Neural cell (in vitro differentiated cells): Measurements from ENCODE around the gene LMCD1. TPM values are rescaled to one million over a fixed set of nuclear protein-coding genes. Genes with fewer than 3 reads are reported as not detected.

Experiments
- H2AFZ ChIP-seq: fragments of 200-600, 300-800 bp; sonication (generic), shearing (Covaris generic); 2 replicates; pipeline ENCODE4 v1.6.0; 2014; ENCODE audit warnings: low read depth, mild to moderate bottlenecking, antibody characterized with exemption, low read length, moderate library complexity
- H3F3A ChIP-seq: fragments of 200-600 bp; shearing (Covaris generic); 2 replicates; pipeline ENCODE4 v1.6.1; 2016; ENCODE audit warnings: mild to moderate bottlenecking, moderate library complexity, mixed read lengths, antibody characterized with exemption, low read length; ENCODE audit not compliant: insufficient read depth, poor library complexity, severe bottlenecking
- H3K27ac ChIP-seq: fragments of 200-600, 300-800 bp; sonication (generic), shearing (Covaris generic); 2 replicates; pipeline ENCODE4 v1.5.1; 2014; ENCODE audit warnings: mild to moderate bottlenecking, low read length, moderate library complexity
- H3K27me3 ChIP-seq: fragments of 300-800, 200-600 bp; sonication (generic), shearing (Covaris generic); 2 replicates; pipeline ENCODE4 v1.6.0; 2014; ENCODE audit warnings: mild to moderate bottlenecking, low read depth, low read length, moderate library complexity; ENCODE audit not compliant: insufficient read depth
- H3K36me3 ChIP-seq: fragments of 300-800, 200-600 bp; sonication (generic), shearing (Covaris generic); 2 replicates; pipeline ENCODE4 v1.5.1; 2014; ENCODE audit warnings: mild to moderate bottlenecking, antibody characterized with exemption, low read length, moderate library complexity; ENCODE audit not compliant: insufficient read depth
- H3K4me2 ChIP-seq: fragments of 300-800, 200-600 bp; sonication (generic), shearing (Covaris generic); 2 replicates; pipeline ENCODE4 v1.6.0; 2014; ENCODE audit warnings: mild to moderate bottlenecking, low read length
- H3K4me3 ChIP-seq: fragments of 300-800, 200-600 bp; sonication (generic), shearing (Covaris generic); 2 replicates; pipeline ENCODE4 v1.5.1; 2014; ENCODE audit warnings: mild to moderate bottlenecking, low read length, moderate library complexity
- H3K79me2 ChIP-seq: fragments of 200-600 bp; shearing (Covaris generic); replicated peaks from 2 replicates; pipeline ENCODE4 v1.6.0; 2014; ENCODE audit warnings: mild to moderate bottlenecking, low read length, moderate library complexity; ENCODE audit not compliant: insufficient read depth
- H3K9ac ChIP-seq: fragments of 300-800, 200-600 bp; sonication (generic), shearing (Covaris generic); 2 replicates; pipeline ENCODE4 v1.6.1; 2016; ENCODE audit warnings: mild to moderate bottlenecking, low read length, mixed read lengths
- H3K9me2 ChIP-seq: fragments of 200-600 bp; shearing (Covaris generic); 2 replicates; pipeline ENCODE4 v1.6.1; 2016; ENCODE audit warnings: mild to moderate bottlenecking, low read length, mixed read lengths; ENCODE audit not compliant: insufficient read depth
- H3K9me3 ChIP-seq: fragments of 200-600, 300-800 bp; sonication (generic), shearing (Covaris generic); 2 replicates; pipeline ENCODE4 v1.6.1; 2016; ENCODE audit warnings: mild to moderate bottlenecking, mixed run types, low read length, moderate library complexity, mixed read lengths
- H4K20me1 ChIP-seq: fragments of 200-600 bp; shearing (Covaris generic); 2 replicates; pipeline ENCODE4 v1.6.1; 2016; ENCODE audit warnings: mild to moderate bottlenecking, mixed run types; ENCODE audit not compliant: insufficient read depth
- EP300 ChIP-seq: fragments of 450-650 bp; conservative IDR thresholded peaks from 2 replicates; pipeline ENCODE4 v1.6.1; 2014; ENCODE audit warnings: antibody characterized with exemption, mild to moderate bottlenecking, moderate library complexity; ENCODE audit not compliant: poor library complexity, severe bottlenecking
- EZH2 ChIP-seq: fragments of 200-600, 300-800 bp; shearing (Covaris generic), sonication (generic); IDR thresholded peaks from 2 replicates; pipeline ENCODE4 v1.6.1; 2014; ENCODE audit warnings: antibody characterized with exemption, low read length, borderline replicate concordance, mild to moderate bottlenecking; ENCODE audit not compliant: insufficient read depth, poor library complexity, severe bottlenecking
- MXI1 ChIP-seq: fragments of 450-650 bp; conservative IDR thresholded peaks from 2 replicates; pipeline ENCODE4 v1.6.1; 2014; ENCODE audit warnings: antibody characterized with exemption, mild to moderate bottlenecking; ENCODE audit not compliant: poor library complexity, severe bottlenecking
- POLR2AphosphoS5 ChIP-seq: IDR thresholded peaks from 2 replicates; pipeline ENCODE4 v1.6.1; 2012
- RAD21 ChIP-seq: fragments of 450-650 bp; conservative IDR thresholded peaks from 2 replicates; pipeline ENCODE4 v1.6.1; 2014; ENCODE audit warnings: antibody characterized with exemption, mild to moderate bottlenecking, moderate library complexity
- SMC3 ChIP-seq: fragments of 450-650 bp; conservative IDR thresholded peaks from 2 replicates; pipeline ENCODE4 v1.6.1; 2014; ENCODE audit warnings: antibody characterized with exemption, mild to moderate bottlenecking, moderate library complexity; ENCODE audit not compliant: poor library complexity
- TAF1 ChIP-seq: IDR thresholded peaks from 2 replicates; pipeline ENCODE4 v1.6.1; 2012; ENCODE audit warnings: low read depth
- polyA plus RNA-seq: library from polyadenylated mRNA; depleted of rRNA; stranded (reverse); fragments of >200 nt; gene quantifications from 2 replicates; pipeline ENCODE4 v1.2.3, GENCODE V29; 2014
- TF ChIP-seq, protein P1 (sequence below): fragments of 450-650 bp; IDR thresholded peaks from 2 replicates; pipeline ENCODE4 v1.5.1; 2014; ENCODE audit warnings: antibody characterized with exemption, mild to moderate bottlenecking, moderate library complexity; ENCODE audit not compliant: poor library complexity, severe bottlenecking
- TF ChIP-seq, protein P2 (sequence below): IDR thresholded peaks from 2 replicates; pipeline ENCODE4 v1.6.1; 2012; ENCODE audit warnings: borderline replicate concordance

LMCD1 gene
- polyA plus RNA-seq, 1 donor from 2014 or later = 3.5 TPM

DNA sequence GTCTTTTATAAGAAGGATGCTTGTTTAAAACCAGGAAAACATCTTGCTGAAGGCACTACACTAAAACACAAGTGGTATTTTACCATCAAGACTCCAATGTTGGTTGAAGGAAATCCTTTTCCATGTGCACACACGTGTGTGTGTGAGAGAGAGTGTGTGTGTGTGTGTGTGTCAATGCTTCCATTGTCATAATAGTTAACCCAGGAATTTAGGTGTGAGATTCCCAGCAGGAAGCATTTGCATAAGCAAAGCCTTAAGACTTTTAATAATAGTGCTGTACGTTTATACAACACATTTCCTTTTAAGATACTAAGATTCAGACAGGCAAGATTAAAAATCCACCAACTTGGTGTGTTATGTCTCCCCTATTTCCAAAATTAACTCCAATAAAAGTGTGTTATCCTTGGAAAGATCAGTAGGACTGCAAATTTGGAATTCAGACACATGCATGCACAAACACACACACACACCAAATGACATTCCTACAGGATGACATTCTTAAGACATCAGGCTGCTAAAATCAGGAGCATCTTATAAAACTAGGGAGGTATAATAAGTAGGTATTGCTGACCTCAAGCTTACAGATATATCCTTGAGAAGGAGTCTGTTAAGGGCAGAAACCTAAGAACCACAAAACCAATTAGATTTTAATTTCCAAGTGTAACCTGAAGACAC, 18.3 kb downstream of the LMCD1 start:
- Histone ChIP-seq H3K4me2 (no peak overlapping the region), H3K79me2 (no peaks in the 10 kb centered on the region), H3K9ac (no peak overlapping the region), H3K27me3 (no peaks in the 10 kb centered on the region), H3K9me2 (no peaks in the 10 kb centered on the region), H4K20me1 (no peaks in the 10 kb centered on the region), H3K9me3 (no peaks in the 10 kb centered on the region), H3K4me3 (no peak overlapping the region), H3K27ac (no peak overlapping the region), H3F3A (no peaks in the 10 kb centered on the region), H3K36me3 (no peaks in the 10 kb centered on the region), H2AFZ (no peak overlapping the region)
- TF ChIP-seq POLR2AphosphoS5 (no peak), TAF1 (no peak), SMC3 (no peak), EP300 (no peak), EZH2 (no peak), RAD21 (no peak)

DNA sequence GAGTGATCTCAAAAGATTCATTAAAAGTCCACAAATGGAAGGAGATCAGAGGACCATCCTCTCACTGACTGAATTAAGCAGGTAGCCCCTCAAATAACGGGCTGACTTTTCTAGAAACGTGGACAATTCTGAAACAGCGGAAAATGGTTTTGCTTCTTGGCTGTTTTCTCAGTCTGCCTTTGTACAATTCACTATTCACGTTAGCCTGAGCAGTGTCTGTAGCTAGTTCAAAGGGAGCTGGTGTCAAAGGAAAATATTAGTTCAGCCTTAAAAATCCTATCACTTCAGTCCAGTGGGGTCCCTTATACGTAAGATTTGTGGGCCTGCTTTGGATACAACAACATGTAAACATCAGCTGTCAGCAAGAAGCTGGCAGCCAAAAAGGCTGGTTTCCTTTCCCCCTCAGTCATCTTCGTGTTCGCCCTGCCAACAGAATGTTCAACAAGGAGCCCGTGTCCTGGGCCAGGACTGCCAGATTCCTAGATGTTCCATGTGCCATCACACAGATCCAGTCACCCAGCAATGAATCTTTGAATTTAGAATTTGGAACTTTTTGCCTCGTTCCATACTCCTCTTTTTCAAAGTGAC, 19.3 kb downstream of the LMCD1 start:
- no peaks in the 10 kb centered on the region for H3K9me2 ChIP-seq
- H3K36me3 ChIP-seq = no peaks in the 10 kb centered on the region
- H3K27ac ChIP-seq = no peak overlapping the region
- H3K4me3 ChIP-seq = no peak overlapping the region
- no peak overlapping the region for H3K9ac ChIP-seq
- no peak overlapping the region for H3K4me2 ChIP-seq
- no peaks in the 10 kb centered on the region for H4K20me1 ChIP-seq
- no peaks in the 10 kb centered on the region for H3K9me3 ChIP-seq
- no peaks in the 10 kb centered on the region for H3K27me3 ChIP-seq
- H3K79me2 ChIP-seq = no peaks in the 10 kb centered on the region
- TF ChIP-seq EP300 = no peak
- no peak for TF ChIP-seq EZH2
- TF ChIP-seq TAF1 = no peak
- TF ChIP-seq, protein P1, sequence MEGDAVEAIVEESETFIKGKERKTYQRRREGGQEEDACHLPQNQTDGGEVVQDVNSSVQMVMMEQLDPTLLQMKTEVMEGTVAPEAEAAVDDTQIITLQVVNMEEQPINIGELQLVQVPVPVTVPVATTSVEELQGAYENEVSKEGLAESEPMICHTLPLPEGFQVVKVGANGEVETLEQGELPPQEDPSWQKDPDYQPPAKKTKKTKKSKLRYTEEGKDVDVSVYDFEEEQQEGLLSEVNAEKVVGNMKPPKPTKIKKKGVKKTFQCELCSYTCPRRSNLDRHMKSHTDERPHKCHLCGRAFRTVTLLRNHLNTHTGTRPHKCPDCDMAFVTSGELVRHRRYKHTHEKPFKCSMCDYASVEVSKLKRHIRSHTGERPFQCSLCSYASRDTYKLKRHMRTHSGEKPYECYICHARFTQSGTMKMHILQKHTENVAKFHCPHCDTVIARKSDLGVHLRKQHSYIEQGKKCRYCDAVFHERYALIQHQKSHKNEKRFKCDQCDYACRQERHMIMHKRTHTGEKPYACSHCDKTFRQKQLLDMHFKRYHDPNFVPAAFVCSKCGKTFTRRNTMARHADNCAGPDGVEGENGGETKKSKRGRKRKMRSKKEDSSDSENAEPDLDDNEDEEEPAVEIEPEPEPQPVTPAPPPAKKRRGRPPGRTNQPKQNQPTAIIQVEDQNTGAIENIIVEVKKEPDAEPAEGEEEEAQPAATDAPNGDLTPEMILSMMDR = no peak
- TF ChIP-seq SMC3 = no peak
- TF ChIP-seq RAD21 = no peak
- TF ChIP-seq, protein P2, sequence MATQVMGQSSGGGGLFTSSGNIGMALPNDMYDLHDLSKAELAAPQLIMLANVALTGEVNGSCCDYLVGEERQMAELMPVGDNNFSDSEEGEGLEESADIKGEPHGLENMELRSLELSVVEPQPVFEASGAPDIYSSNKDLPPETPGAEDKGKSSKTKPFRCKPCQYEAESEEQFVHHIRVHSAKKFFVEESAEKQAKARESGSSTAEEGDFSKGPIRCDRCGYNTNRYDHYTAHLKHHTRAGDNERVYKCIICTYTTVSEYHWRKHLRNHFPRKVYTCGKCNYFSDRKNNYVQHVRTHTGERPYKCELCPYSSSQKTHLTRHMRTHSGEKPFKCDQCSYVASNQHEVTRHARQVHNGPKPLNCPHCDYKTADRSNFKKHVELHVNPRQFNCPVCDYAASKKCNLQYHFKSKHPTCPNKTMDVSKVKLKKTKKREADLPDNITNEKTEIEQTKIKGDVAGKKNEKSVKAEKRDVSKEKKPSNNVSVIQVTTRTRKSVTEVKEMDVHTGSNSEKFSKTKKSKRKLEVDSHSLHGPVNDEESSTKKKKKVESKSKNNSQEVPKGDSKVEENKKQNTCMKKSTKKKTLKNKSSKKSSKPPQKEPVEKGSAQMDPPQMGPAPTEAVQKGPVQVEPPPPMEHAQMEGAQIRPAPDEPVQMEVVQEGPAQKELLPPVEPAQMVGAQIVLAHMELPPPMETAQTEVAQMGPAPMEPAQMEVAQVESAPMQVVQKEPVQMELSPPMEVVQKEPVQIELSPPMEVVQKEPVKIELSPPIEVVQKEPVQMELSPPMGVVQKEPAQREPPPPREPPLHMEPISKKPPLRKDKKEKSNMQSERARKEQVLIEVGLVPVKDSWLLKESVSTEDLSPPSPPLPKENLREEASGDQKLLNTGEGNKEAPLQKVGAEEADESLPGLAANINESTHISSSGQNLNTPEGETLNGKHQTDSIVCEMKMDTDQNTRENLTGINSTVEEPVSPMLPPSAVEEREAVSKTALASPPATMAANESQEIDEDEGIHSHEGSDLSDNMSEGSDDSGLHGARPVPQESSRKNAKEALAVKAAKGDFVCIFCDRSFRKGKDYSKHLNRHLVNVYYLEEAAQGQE = no peak
- TF ChIP-seq MXI1 = no peak
- TF ChIP-seq POLR2AphosphoS5 = no peak
- H2AFZ ChIP-seq = no peak overlapping the region
- H3F3A ChIP-seq = no peaks in the 10 kb centered on the region
